Activated T-helper 1 cell treated with Interleukin-2 at 50 U/mL for 16 hours (primary cell): ENCODE measurements around the gene ACAT1.
"Not testable (repeated sequence)": the region's sequence is repeated elsewhere in the genome, so short reads cannot be mapped to it uniquely, and the experiment has no call there.

Experiments used
- DNase-seq: peaks from one replicate; pipeline ENCODE4 v3.0.0-alpha.2; 2020; ENCODE audit warnings: low read depth

ACAT1 gene

DNA sequence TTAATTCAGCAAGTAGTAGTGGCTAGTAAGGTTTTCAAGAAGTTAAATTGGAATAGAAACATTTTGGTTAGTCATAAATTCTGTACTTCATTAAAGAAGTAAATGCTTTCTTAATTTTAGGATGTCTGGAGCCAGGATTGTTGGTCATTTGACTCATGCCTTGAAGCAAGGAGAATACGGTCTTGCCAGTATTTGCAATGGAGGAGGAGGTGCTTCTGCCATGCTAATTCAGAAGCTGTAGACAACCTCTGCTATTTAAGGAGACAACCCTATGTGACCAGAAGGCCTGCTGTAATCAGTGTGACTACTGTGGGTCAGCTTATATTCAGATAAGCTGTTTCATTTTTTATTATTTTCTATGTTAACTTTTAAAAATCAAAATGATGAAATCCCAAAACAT lies 25.8 kb downstream of the ACAT1 start:
- DNase-seq, result no peak

GRCh38 chr11:108148556-108148955 lies 27.2 kb downstream of the ACAT1 start:
- no peak for DNase-seq

- no peak for DNase-seq
These were observed 33.2 kb downstream of the ACAT1 start for GRCh38 chr11:108154591-108154990.

- no peak for DNase-seq
These were observed 39.7 kb downstream of the ACAT1 start for GRCh38 chr11:108160970-108161566.

- not testable (repeated sequence) for DNase-seq
These were observed 41.5 kb downstream of the ACAT1 start for GRCh38 chr11:108162878-108163277.

- DNase-seq, result no peak
These were observed 46.3 kb downstream of the ACAT1 start for GRCh38 chr11:108167624-108168023.

- no peak for DNase-seq
These were observed 48.8 kb downstream of the ACAT1 start for GRCh38 chr11:108170184-108170583.

DNA sequence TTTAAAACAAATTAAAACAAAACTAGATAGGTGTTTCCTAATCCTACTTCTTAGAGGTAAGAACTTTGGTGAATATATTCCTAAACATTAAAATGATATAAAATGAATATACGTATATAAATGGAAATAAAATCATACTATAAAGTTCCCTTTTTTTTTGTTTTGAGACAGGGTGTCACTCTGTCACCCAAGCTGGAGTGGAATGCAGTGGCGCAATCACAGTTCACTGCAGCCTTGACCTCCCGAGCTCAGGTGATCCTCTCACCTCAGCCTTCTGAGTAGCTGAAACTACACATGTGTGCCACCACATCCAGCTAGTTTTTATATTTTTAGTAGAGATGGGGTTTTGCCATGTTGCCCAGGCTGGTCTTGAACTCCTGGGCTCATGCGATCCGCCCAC lies 56.2 kb downstream of the ACAT1 start:
- no peak for DNase-seq

DNA sequence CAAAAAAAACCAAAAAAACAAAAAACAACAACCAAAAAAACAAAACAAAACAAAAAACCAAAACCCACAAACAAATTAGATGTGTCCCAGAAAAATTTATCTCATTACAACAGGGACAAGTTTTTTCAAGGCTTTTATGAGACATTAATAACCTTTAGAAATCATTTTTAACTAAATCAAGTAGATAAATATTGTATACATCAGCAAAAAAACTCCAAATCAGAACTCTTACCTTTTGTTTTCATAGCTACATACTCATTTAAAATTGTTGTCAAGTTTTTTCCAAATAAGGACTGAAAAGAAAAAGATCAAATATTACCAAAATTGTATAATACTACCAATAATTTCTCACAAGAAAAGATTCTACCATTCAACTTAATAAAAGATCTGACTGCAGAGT lies 72.4 kb downstream of the ACAT1 start:
- DNase-seq, result no peak

DNA sequence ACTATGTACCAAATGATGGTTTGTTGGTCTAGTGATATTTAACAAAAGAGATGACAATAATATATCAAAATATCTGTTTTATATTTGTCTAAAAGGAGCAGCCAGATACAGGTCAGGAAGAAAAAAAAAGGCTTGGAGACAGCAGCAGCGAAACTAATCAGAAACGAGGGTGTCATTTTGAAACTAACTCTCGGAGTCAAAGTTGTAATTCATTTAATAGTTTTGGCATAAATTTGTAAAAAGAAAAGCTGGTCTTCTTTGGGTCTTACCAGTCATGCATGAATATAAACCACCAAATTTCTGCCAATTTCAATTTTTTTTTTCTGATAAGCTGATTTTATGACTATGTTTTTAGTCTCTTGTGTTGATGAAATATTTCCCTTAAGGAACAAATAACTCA lies 75.5 kb downstream of the ACAT1 start:
- DNase-seq, result no peak
